ENCODE data around the gene INF2.

INF2 gene

DNA sequence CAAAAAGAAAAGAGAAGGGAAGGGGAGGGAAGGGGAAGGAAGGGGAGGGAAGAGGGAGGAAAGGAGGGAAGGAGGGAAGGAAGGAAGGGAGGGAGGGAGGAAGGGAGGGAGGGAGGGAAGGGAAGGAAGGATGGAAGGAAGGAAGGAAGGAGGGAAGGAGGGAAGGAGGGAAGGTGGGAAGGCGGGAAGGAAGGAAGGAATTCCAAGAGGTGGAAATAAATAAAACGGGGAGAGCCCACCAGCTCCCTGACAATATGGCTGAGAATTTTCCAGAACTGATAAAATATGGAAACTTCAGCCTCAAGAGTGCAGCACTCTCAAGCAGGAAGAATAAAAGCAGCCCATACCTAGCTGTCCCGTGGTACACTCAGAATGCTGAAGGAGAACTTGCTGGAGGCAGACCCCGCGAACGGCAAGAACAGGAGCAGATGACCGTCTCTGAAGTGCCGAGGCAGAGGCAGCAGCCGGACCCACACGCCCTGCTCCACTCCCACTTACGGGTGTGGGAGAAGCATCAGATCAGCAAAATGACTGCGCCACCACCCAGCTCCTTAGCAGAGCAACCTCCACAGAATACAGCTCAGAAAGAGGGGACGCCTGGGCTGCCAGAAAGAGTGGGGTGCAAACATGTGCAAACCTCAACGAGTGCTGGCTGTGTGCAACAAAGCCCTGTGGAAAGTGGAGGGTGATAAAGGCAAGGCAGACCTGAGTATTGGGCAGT is 34.1 kb upstream of the INF2 start:
- H3K79me2 ChIP-seq (ENCODE audit: insufficient read depth, low read length) = no peaks in the 10 kb centered on the region
- no peak for TF ChIP-seq EZH2 (IDR thresholded peaks at IDR 0.05; ENCODE audit: borderline replicate concordance, low read length)
- TF ChIP-seq, protein P1, sequence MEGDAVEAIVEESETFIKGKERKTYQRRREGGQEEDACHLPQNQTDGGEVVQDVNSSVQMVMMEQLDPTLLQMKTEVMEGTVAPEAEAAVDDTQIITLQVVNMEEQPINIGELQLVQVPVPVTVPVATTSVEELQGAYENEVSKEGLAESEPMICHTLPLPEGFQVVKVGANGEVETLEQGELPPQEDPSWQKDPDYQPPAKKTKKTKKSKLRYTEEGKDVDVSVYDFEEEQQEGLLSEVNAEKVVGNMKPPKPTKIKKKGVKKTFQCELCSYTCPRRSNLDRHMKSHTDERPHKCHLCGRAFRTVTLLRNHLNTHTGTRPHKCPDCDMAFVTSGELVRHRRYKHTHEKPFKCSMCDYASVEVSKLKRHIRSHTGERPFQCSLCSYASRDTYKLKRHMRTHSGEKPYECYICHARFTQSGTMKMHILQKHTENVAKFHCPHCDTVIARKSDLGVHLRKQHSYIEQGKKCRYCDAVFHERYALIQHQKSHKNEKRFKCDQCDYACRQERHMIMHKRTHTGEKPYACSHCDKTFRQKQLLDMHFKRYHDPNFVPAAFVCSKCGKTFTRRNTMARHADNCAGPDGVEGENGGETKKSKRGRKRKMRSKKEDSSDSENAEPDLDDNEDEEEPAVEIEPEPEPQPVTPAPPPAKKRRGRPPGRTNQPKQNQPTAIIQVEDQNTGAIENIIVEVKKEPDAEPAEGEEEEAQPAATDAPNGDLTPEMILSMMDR (IDR thresholded peaks at IDR 0.05; ENCODE audit: low read length) = no peak
- H3K27me3 ChIP-seq (ENCODE audit: insufficient read depth, low read length) = peaks cover 11% of the 10 kb centered on the region; the same call in 1 of the 2 replicates
- no peak overlapping the region for H3K4me3 ChIP-seq (ENCODE audit: low read depth, low read length, poor library complexity, severe bottlenecking)
- peaks cover 10% of the 10 kb centered on the region; the same call in 1 of the 2 replicates for H3K9me3 ChIP-seq (ENCODE audit: low read length)
- no peak overlapping the region for H3K27ac ChIP-seq (ENCODE audit: low read depth, low read length, poor library complexity, severe bottlenecking)
- peaks cover 42% of the 10 kb centered on the region for H3K4me1 ChIP-seq (ENCODE audit: insufficient read depth, low read length, severe bottlenecking)
- no peaks in the 10 kb centered on the region for H3F3A ChIP-seq (ENCODE audit: insufficient read depth, low read length)
- H3K4me2 ChIP-seq (ENCODE audit: low read length) = no peak overlapping the region
- no peaks in the 10 kb centered on the region for H3K36me3 ChIP-seq (ENCODE audit: insufficient read depth, low read length)
- no peak overlapping the region for H2AFZ ChIP-seq (ENCODE audit: low read length)
- H3K9me2 ChIP-seq (ENCODE audit: low read depth, low read length) = no peaks in the 10 kb centered on the region
- H4K20me1 ChIP-seq (ENCODE audit: insufficient read depth, low read length) = no peaks in the 10 kb centered on the region
- H3K9ac ChIP-seq (ENCODE audit: low read length) = no peak overlapping the region

DNA sequence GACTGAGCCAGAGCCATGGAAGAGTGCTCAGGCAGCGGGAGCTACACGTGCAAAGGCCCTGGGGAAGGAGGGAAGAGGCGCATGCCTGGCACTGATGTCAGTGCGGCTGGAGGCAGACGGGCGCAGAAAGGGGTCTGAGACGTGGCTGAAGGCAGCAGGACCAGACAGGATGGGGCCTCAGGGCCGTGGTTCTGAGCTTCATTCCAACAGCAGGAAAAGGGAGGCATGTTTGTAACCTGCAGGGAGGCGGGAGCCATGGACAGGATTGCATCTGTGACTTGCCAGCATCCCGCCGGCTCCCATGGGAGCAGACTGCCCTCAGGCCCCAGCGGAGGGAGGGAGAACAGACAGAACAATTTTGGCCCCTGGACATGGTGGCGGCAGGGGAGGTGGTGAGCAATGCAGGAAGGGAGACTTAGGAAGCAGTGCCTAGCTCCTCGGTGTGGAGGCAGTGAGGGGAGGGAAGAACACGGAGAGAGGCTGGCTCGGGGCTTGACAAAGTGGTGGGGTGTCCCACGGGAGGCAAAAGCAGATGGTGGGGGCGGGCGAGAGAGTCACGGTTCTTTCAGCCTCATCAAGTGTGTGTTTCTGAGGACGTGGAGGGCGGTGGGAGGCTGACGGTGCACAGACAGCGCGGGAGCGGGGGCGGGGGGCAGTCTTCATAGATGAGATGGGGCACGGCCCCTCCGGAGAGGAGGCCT is 33.3 kb upstream of the INF2 start:
- no peaks in the 10 kb centered on the region for H3K9me2 ChIP-seq (ENCODE audit: low read depth, low read length)
- no peak overlapping the region; the same call in 1 of the 2 replicates for H3K9ac ChIP-seq (ENCODE audit: low read length)
- H3K27me3 ChIP-seq (ENCODE audit: insufficient read depth, low read length) = peaks cover 15% of the 10 kb centered on the region; the same call in 1 of the 2 replicates
- H3F3A ChIP-seq (ENCODE audit: insufficient read depth, low read length) = no peaks in the 10 kb centered on the region
- peaks cover 51% of the 10 kb centered on the region for H3K4me1 ChIP-seq (ENCODE audit: insufficient read depth, low read length, severe bottlenecking)
- H3K9me3 ChIP-seq (ENCODE audit: low read length) = peaks cover 10% of the 10 kb centered on the region; the same call in 1 of the 2 replicates
- H3K36me3 ChIP-seq (ENCODE audit: insufficient read depth, low read length) = no peaks in the 10 kb centered on the region
- H3K27ac ChIP-seq (ENCODE audit: low read depth, low read length, poor library complexity, severe bottlenecking) = peak overlapping the region; percentile 84
- H3K79me2 ChIP-seq (ENCODE audit: insufficient read depth, low read length) = no peaks in the 10 kb centered on the region
- TF ChIP-seq EZH2 (IDR thresholded peaks at IDR 0.05; ENCODE audit: borderline replicate concordance, low read length) = no peak
- TF ChIP-seq, protein P1 (IDR thresholded peaks at IDR 0.05; ENCODE audit: low read length) = no peak
- peak overlapping the region; percentile 2; the same call in 1 of the 2 replicates for H3K4me2 ChIP-seq (ENCODE audit: low read length)
- no peak overlapping the region for H2AFZ ChIP-seq (ENCODE audit: low read length)
- H4K20me1 ChIP-seq (ENCODE audit: insufficient read depth, low read length) = no peaks in the 10 kb centered on the region
- no peak overlapping the region for H3K4me3 ChIP-seq (ENCODE audit: low read depth, low read length, poor library complexity, severe bottlenecking)

DNA sequence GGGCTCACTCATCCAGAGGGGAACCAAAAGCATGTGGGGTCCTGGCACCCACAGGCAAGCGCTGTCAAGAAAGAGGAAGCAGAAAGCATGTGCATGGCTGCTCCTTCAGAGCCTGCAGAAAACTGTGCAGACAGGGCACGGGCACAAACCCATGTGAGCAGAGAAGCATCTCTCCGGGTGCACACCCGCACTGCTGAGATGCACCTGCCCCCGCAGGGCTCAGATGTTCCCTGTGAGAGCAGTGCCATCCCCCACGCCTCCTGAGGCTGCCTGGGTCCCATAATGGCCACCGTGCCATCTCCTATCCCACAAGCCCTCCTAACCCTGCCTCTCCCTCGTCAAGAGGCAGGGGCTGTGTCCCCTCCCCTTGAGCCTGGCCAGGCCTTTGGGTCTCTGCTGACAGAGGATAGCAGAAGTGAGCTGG is 32.3 kb upstream of the INF2 start:
- Histone ChIP-seq H3K27me3 (ENCODE audit: insufficient read depth, low read length) (peaks cover 17% of the 10 kb centered on the region; the same call in 1 of the 2 replicates), H3K9me2 (ENCODE audit: low read depth, low read length) (no peaks in the 10 kb centered on the region), H3K9me3 (ENCODE audit: low read length) (peaks cover 10% of the 10 kb centered on the region; the same call in 1 of the 2 replicates), H3K4me2 (ENCODE audit: low read length) (peak overlapping the region; percentile 24; the same call in 1 of the 2 replicates), H3K4me3 (ENCODE audit: low read depth, low read length, poor library complexity, severe bottlenecking) (no peak overlapping the region), H3K79me2 (ENCODE audit: insufficient read depth, low read length) (no peaks in the 10 kb centered on the region), H3K27ac (ENCODE audit: low read depth, low read length, poor library complexity, severe bottlenecking) (peak overlapping the region; percentile 84), H3K4me1 (ENCODE audit: insufficient read depth, low read length, severe bottlenecking) (peaks cover 54% of the 10 kb centered on the region), H3K9ac (ENCODE audit: low read length) (peak overlapping the region; percentile 15; the same call in 1 of the 2 replicates), H4K20me1 (ENCODE audit: insufficient read depth, low read length) (no peaks in the 10 kb centered on the region), H3K36me3 (ENCODE audit: insufficient read depth, low read length) (no peaks in the 10 kb centered on the region; the same call in 1 of the 2 replicates), H3F3A (ENCODE audit: insufficient read depth, low read length) (no peaks in the 10 kb centered on the region), H2AFZ (ENCODE audit: low read length) (no peak overlapping the region)
- no peak for TF ChIP-seq EZH2 (IDR thresholded peaks at IDR 0.05; ENCODE audit: borderline replicate concordance, low read length)
- TF ChIP-seq, protein P1 (IDR thresholded peaks at IDR 0.05; ENCODE audit: low read length) = no peak
